GM12873 (cell line): ENCODE data around the gene NSRP1.

Experiments
- CTCF ChIP-seq: IDR thresholded peaks from 2 replicates; pipeline ENCODE4 v1.5.1; 2012; ENCODE audit warnings: low read depth, mild to moderate bottlenecking, moderate library complexity, low read length, control low read depth; ENCODE audit not compliant: insufficient read depth; ENCODE audit errors: missing control alignments

NSRP1 gene

DNA sequence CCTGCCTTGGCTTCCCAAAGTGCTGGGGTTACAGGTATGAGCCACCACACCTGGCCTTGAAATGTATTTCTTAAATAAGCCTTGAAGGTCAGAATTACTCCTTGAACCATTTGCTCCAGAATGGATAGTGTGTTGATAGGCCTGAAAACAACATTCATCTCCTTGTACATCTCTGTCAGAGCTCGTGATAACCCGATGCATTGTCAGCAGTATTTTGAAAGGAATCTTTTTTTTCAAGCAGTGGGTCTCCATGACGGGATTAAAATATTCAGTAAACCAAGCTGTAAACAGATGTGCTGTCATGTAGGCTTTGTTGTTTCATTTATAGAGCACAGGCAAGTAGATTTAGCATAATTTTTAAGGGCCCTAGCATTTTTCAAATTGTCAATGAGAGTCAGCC, 16.6 kb downstream of the NSRP1 start:
- TF ChIP-seq CTCF, result no peak

DNA sequence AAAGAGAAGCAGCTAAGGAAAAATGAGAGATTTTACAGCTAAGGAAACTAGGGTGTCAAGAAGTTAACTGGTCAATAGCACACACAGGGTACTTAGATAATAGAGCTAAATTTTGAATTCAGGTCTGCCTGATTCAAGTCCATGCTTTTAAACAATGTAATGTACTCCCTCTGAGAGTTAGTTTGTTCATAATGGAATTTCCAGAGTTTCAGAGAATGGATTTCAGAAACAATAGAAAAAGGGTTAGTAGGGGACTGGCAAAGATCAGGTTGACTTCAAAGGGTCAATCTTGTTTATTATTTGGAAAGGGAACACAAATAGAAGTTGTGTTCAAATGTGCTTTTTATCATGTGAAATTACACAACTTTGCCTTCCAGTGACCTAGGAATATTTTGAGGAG, 17.9 kb downstream of the NSRP1 start:
- no peak for TF ChIP-seq CTCF

DNA sequence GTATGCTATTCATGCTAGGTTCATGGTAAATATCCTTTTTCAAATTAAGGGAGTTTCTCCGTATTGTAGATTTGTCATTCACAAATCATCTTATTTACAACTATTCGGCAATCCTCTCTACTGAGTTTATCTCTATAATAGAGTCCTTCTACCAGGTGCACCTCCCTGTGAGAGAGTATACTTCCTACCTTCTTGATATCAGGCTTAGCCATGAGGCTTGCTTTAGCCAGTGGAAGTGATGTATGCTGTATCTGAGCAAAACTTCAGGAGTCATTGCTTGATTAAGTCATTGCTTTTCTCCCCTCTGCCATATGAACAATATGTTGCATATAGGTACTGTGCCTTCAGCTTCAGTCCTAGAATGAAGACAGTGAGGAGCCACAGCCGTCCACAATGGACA, 20.5 kb downstream of the NSRP1 start:
- no peak for TF ChIP-seq CTCF

DNA sequence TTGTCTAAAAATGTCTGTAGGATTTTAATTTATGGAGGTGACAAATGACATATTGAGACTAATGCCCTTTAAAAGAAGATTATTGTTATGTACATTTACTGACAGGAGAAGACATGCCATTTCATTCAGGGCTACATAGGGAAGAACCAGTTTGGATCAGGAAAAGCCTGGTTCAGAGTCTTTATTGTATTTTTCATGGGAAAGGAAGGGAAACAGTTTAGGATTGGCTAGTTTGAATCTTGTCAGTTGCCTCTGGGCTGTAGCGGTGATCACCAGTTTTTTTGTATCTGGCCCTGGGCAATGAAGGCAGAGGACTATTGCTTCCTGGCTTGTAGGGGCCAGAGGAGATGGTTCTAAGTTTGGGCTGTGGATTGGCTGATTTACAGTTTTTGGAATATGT, 31.8 kb downstream of the NSRP1 start:
- no peak for TF ChIP-seq CTCF

GRCh38 chr17:30151471-30151870, 34.9 kb downstream of the NSRP1 start:
- no peak for TF ChIP-seq CTCF

DNA sequence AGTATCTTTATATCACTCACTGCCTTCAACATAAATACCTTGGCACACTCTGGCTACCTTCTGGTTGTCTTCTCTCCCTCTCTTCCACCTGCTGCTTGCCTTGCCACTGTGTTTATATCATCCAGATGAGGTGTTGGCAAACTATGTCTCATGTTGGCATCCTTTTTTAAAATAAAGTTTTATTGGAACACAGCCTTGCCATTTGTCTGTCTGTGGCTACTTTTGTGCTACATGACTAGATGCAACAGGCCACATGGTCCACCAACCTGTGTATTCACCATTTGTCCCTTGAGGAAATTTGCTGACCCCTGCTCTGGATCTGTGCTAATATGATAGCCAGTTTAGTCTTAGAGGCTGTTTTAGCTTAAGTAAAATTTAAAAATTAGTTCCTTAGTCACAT, 36.8 kb downstream of the NSRP1 start:
- TF ChIP-seq CTCF, result no peak

DNA sequence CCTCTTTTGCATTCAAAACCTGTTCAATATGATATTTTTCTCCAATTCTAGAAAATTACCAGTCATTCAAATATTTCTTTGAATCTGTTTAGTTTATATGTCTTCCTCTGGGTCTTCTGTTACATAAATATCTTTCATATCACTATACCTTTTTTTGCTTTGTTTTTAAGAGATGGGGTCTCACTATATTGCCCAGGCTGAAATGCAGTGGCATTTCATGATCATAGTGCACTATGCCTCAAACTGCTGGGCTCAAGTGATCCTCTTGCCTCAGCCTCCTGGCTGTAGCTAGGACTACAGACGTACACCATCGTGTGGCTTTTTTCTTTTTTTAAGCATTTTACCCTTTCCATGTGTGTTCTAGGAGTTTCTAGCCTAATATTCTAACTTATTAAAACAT, 38.8 kb downstream of the NSRP1 start:
- TF ChIP-seq CTCF, result no peak
